K562 treated with DMSO at 1 percent for 24 hours (cell line): ENCODE results near the gene CTNNA3. TPM values are rescaled to one million over a fixed set of nuclear protein-coding genes. Genes with fewer than 3 reads are reported as not detected.

Experiments
- total RNA-seq: library from RNA; unstranded; fragments of 300-600 nt; gene quantifications from 2 replicates; pipeline ENCODE4 v1.2.3, GENCODE V29; 2022; ENCODE audit warnings: low read depth; ENCODE audit not compliant: insufficient read depth

Gene CTNNA3
- total RNA-seq = not detected in 2 replicates

GRCh38 chr10:67696029-67696428 lies at the start of gene CTNNA3:
TSS of gene CTNNA3 (minus strand) at chr10:67696195.

GRCh38 chr10:66925896-66926715 lies 769.9 kb downstream of the CTNNA3 start, which contains the start of gene LRRTM3:
TSS of gene LRRTM3 (plus strand) at chr10:66926036.

Other genes starting within 250 kb of the CTNNA3 start
- 40.2 and 40.7 TPM in 2 replicates for gene DNAJC12, start 142.0 kb upstream of the CTNNA3 start, total RNA-seq
- gene SIRT1, start 188.5 kb upstream of the CTNNA3 start, total RNA-seq = 11.3 and 16.2 TPM in 2 replicates